Measurements from ENCODE around the gene IGSF3.

IGSF3 gene

GRCh38 chr1:116529199-116529631 is 138.3 kb downstream of the IGSF3 start:
- DNase-seq (ENCODE audit: low read depth in 3 of 3): no peak

- no peak for DNase-seq (ENCODE audit: low read depth in 3 of 3)
Observed at GRCh38 chr1:116528329-116529083, 139.0 kb downstream of the IGSF3 start.

- no peak for DNase-seq (ENCODE audit: low read depth in 3 of 3)
Observed at GRCh38 chr1:116525440-116525839, 142.1 kb downstream of the IGSF3 start.

Data from stimulated activated CD4-positive, alpha-beta T cell treated with anti-CD3 and anti-CD28 coated beads, TNF-alpha, amount 100 ng/mL, for 48 hours (primary cell).